Activated naive CD8-positive, alpha-beta T cell treated with anti-CD3 and anti-CD28 coated beads for 36 hours (primary cell): ENCODE measurements around the gene LATS1. TPM values are rescaled to one million over a fixed set of nuclear protein-coding genes. Genes with fewer than 3 reads are reported as not detected.
A peak's percentile ranks its signal among the peaks of the same experiment; 100 is the strongest.
"Not testable (repeated sequence)": the region's sequence is repeated elsewhere in the genome, so short reads cannot be mapped to it uniquely, and the experiment has no call there.

Experiments
- DNase-seq: peaks from one replicate; pipeline ENCODE4 v3.0.0; 2021
- H3K27ac Mint-ChIP-seq: one replicate; pipeline ENCODE4 v1.8.0; 2022; ENCODE audit warnings: mild to moderate bottlenecking, moderate library complexity, mixed read lengths
- H3K27me3 Mint-ChIP-seq: one replicate; pipeline ENCODE4 v1.8.0; 2022; ENCODE audit warnings: mild to moderate bottlenecking, mixed read lengths
- H3K36me3 Mint-ChIP-seq: one replicate; pipeline ENCODE4 v1.8.0; 2021; ENCODE audit warnings: mild to moderate bottlenecking, mixed read lengths
- H3K4me1 Mint-ChIP-seq: one replicate; pipeline ENCODE4 v1.8.0; 2021; ENCODE audit warnings: mixed read lengths
- H3K4me3 Mint-ChIP-seq: one replicate; pipeline ENCODE4 v1.8.0; 2022; ENCODE audit warnings: mild to moderate bottlenecking, moderate library complexity, mixed read lengths
- H3K9me3 Mint-ChIP-seq: one replicate; pipeline ENCODE4 v1.8.0; 2022; ENCODE audit warnings: mixed read lengths
- total RNA-seq, 2 experiments: library from RNA; stranded (reverse); gene quantifications; one replicate each; pipeline ENCODE4 v1.2.3, GENCODE V29; 2021

The LATS1 gene
- total RNA-seq, 2 experiments from 2014 or later, result 19.7 to 21.6 TPM

DNA sequence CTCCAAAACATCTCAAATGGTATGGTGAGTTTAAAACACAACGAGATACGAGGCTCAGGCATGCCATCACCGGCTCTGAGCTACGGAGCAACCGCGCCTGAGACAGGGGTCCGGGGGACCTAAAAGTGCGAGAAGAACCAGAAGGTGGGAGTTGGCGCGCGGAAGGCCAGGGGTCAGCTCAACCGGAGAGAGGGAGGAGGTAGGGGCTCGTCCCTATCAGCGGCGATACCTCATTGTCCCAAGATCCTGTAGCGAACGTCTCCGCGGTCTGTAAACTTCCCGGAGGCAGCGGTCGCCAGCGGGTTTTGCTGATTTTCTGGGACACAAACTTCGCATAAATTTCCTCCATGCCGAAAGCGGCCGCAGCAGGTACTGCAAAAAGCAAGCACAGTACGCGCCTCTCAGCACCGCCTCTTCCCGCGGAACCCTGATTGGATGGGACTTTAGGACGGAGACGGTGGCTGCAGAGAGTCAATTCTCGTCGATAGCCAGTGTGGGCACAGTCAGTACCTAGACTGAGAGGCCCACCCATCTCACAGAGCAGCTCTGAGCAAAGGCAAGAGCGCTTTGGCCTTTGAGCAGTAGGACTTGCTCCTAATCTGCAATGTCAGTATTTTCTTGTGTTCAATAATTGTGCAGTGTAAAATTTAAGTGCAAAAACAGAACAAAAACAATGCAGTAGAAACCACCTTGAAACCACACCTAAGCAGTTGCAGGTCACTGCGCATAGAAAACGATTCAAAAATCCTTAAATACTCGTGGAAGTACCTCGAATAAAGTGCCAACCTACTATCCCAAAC is 28.4 kb upstream of the LATS1 start, which contains the start of gene NUP43:
Gene NUP43, minus strand, starts transcription at position 383 of the 800 bp plus-strand sequence. Its CDS starts 34 bp downstream, at position 349.
- Mint-ChIP-seq H3K4me3 (peak within 1 kb of the TSS; percentile 94), H3K36me3 (peaks cover 10% of the 10 kb centered on the region), H3K27me3 (no peaks in the 10 kb centered on the region), H3K9me3 (no peaks in the 10 kb centered on the region), H3K4me1 (peaks cover 23% of the 10 kb centered on the region), H3K27ac (peak within 1 kb of the TSS; percentile 90)
- peak; percentile 92 for DNase-seq

DNA sequence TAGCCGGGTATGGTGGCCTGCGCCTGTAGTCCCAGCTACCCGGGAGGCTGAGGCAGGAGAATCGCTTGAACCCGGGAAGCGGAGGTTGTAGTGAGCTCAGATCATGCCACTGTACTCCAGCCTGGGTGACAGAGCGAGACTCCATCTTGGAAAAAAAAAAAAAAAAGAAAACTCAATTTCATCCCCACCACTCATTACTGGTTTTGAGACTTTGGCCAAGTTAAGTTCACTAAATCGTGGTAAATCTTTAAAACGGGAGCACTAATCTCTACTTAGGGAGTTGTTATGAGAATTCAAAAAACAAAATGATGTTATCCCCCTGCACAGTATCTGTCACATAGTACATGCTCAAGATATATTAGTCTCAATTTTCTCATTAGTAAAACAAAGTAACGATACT is 27.4 kb upstream of the LATS1 start:
- peaks cover 13% of the 10 kb centered on the region for H3K36me3 Mint-ChIP-seq
- DNase-seq, H3K27me3 Mint-ChIP-seq, H3K9me3 Mint-ChIP-seq: not testable (repeated sequence)
- H3K27ac Mint-ChIP-seq, result peak overlapping the region; percentile 90
- peak overlapping the region; percentile 94 for H3K4me3 Mint-ChIP-seq
- peaks cover 18% of the 10 kb centered on the region for H3K4me1 Mint-ChIP-seq

DNA sequence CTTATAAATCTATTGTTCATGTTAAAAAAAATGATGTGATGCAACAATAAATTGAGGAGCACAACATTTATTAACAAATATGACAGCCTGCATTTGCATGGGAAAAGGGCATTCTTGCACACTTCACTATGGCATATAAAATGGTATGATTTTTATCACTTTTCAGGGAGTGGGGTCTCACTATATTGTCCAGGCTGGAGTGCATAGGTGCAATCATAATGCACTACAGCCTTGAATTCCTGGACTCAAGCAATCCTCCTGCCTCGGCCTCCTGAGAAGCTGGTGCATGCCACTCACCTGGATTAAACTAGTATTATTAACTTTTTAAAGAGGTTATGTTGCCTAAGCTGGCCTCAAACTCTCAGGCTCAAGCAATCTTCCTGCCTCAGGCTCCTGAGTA is 17.0 kb upstream of the LATS1 start:
- H3K27me3 Mint-ChIP-seq, result no peaks in the 10 kb centered on the region
- no peak overlapping the region for H3K27ac Mint-ChIP-seq
- H3K4me1 Mint-ChIP-seq, result no peaks in the 10 kb centered on the region
- no peaks in the 10 kb centered on the region for H3K9me3 Mint-ChIP-seq
- no peak for DNase-seq
- H3K36me3 Mint-ChIP-seq, result peaks cover 13% of the 10 kb centered on the region
- H3K4me3 Mint-ChIP-seq, result no peak overlapping the region

DNA sequence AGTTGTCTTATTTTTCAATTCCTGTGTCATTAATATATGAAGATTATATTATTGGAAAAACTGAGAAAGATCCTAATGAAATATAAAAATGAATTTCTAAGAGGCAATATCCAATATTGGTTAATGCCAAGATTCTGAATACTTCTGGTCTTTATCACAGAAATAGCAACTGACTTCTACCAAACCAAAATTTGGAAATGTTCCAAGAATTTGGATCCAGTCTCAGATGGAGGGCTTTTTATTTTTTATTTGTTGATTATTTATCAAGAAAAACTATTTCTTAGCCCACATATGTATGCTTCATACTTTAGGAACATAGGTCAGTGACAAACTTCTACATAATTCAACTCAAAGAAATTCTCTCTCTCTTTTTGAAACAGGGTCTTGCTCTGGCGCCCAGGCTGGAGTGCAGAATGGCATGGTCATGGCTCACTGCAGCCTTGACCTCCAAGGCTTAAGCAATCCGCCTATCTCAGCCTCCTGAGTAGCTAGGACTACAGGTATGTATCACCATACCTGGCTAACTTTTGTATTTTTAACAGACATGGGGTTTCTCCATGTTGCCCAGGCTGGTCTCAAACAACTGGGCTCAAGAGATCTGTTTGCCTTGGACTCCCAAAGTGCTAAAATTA is 15.3 kb upstream of the LATS1 start:
- Mint-ChIP-seq H3K36me3 (peaks cover 6% of the 10 kb centered on the region), H3K27me3 (no peaks in the 10 kb centered on the region), H3K4me1 (peaks cover 6% of the 10 kb centered on the region), H3K9me3 (no peaks in the 10 kb centered on the region), H3K4me3 (no peak overlapping the region), H3K27ac (no peak overlapping the region)
- DNase-seq, result no peak

DNA sequence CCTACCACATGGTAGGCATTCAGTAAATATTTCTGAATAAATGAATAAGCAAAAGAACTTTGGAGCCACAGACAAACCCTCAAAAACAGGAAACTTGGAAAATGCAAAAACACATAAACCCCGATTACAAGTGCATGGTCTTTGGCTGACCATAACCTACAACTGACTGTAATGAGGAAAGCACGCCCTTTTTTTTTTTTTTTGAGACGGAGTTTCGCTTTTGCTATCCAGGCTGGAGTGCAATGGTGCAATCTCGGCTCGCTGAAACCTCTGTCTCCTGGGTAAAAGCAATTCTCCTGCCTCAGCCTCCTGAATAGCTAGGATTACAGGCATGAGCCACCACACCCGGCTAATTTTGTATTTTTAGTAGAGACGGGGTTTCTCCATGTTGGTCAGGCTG is 11.9 kb upstream of the LATS1 start:
- DNase-seq, result no peak
- peaks cover 9% of the 10 kb centered on the region for H3K36me3 Mint-ChIP-seq
- no peak overlapping the region for H3K27ac Mint-ChIP-seq
- H3K4me3 Mint-ChIP-seq, result no peak overlapping the region
- H3K9me3 Mint-ChIP-seq, result no peaks in the 10 kb centered on the region
- H3K27me3 Mint-ChIP-seq, result no peaks in the 10 kb centered on the region
- peaks cover 6% of the 10 kb centered on the region for H3K4me1 Mint-ChIP-seq

DNA sequence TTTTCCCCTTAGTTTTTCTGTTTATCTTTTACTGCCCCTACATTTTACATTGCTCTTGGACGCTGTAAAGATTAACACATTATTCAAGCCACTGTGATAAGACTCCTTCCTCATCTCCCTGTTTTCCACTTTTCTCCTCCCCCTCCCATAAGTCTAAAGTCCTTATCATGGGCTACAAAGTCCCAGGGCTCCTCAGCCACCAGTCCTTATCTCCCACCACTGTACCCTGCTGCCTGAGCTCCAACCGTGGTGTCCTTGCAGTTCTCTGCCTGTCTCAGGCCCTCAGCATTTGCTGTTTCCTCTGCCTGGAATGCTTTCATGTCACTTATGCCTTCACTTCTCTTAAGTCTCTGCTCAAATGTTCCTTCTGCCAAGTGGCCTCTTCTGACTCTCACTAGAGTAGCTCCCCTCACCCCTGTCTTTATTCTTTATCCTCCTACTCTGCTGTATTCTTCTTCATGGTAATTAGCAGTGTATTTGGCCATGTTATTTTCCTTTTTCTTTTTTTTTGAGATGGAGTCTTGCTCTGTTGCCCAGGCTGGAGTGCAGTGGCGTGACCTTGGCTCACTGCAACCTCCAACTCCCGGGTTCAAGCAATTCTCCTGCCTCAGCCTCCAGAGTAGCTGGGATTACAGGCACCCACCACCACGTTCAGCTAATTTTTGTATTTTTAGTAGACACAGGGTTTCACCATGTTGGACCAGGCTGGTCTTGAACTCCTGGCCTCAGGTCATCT is 10.8 kb upstream of the LATS1 start:
- no peak for DNase-seq
- Mint-ChIP-seq H3K27me3 (no peaks in the 10 kb centered on the region), H3K27ac (peak overlapping the region; percentile 40)

DNA sequence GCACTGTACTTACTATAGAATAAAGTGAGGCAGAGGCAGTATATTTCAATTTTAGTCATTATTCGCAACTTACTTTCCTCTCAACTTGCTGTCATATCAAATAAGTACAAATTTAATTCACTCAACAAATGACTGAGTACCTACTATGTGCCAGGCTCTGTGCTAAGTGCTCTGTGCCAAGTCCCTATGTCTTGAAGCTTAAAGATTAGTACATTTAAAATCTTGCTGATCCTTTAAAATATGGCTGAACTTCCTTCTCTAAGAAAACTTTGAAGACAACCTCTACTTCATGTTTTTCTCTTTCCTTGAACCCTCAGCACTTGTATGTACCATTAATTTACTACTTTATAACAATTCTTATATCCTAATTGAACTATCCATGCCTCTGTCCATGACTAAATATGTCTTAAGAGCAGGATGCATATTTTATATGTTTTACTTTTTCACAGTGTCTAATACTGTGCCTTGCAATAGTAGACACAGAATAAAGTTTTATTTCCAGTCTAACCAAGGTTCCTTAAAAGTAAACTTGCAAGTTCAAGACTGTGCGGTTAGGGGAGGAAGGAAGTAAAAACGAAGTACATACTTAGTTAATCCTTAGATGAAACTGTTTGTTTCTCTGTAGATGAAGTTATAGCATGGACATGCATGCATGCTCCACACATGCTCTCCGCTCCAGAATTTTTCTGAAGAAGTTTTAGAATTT is 10.0 kb upstream of the LATS1 start:
- Mint-ChIP-seq H3K27me3 (no peaks in the 10 kb centered on the region), H3K4me1 (peaks cover 7% of the 10 kb centered on the region), H3K36me3 (peaks cover 11% of the 10 kb centered on the region), H3K4me3 (no peak overlapping the region), H3K27ac (no peak overlapping the region), H3K9me3 (no peaks in the 10 kb centered on the region)
- no peak for DNase-seq

More for the DNA sequence above, 10.8 kb upstream of the LATS1 start:
- peaks cover 13% of the 10 kb centered on the region for H3K36me3 Mint-ChIP-seq
- no peaks in the 10 kb centered on the region for H3K9me3 Mint-ChIP-seq
- H3K4me3 Mint-ChIP-seq, result no peak overlapping the region
- peaks cover 7% of the 10 kb centered on the region for H3K4me1 Mint-ChIP-seq

DNA sequence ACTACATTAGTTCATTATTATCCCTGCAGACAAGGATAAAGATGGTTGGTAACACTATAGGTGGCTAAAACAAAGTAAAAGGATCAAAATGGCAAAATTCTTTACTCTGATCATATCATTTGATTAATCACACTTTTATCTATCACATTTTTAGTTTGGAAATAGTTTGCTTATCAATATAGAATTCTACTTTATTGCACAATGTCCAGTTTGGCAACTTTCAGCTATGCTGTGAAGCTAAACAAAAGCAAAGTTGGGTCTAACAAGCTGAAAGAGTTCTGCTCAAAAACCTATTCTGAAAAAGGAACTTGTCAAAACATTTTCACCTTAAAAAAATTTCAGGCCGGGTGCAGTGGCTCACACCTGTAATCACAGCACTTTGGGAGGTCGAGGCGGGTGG is 7.9 kb upstream of the LATS1 start:
- Mint-ChIP-seq H3K36me3 (peaks cover 13% of the 10 kb centered on the region), H3K27me3 (no peaks in the 10 kb centered on the region), H3K4me1 (peaks cover 7% of the 10 kb centered on the region), H3K4me3 (no peak overlapping the region), H3K9me3 (no peaks in the 10 kb centered on the region), H3K27ac (no peak overlapping the region)
- no peak for DNase-seq

DNA sequence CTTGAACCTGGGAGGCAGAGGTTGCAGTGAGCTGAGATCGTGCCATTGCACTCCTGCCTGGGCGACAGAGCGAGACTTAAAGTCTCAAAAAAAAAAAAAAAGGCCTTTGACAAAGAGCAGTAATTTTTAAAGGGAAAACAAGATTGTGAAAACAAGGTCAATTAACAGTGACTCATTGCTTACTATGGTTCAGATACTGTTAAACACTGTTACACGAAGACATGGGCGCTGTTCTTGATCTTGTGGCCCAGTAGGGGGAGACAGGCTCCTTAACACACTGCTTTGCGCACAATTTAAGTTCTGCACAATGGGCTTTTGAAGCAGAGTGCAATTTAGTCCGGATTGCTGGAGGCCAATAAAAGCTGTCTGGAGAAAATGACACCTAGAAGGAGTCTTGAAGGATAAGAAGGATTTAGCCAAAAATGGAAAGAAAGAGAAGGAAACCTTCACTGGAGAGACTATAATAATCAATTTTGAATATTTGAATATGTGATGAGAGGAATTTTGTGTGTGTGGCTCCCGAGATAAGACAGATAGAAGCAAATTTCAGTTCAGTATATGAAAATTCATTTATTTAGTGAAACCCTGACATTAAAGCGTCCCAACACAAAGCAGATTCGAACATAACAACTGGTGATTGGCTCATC is 6.0 kb upstream of the LATS1 start:
- Mint-ChIP-seq H3K36me3 (peaks cover 11% of the 10 kb centered on the region), H3K4me3 (no peak overlapping the region), H3K27ac (no peak overlapping the region), H3K4me1 (peaks cover 9% of the 10 kb centered on the region), H3K9me3 (no peaks in the 10 kb centered on the region), H3K27me3 (no peaks in the 10 kb centered on the region)
- peak; percentile 22 for DNase-seq

DNA sequence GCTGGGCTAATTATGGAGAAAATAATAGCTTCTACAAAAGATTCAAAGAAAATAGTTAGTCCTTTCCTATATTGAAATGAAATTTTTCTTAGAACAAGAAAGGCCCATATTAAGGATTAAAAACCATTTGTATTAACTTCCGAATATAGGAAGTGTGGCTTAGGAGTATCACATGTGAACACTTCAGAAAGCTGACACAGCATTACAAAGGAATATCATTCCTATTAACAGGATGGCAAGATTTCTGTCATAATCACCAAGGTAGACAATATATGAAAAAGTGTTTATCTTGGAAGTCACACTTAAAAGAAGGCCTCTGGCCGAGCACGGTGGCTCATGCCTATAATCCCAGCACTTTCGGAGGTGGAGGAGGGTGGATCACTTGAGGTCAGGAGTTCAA is 5.4 kb upstream of the LATS1 start:
- H3K9me3 Mint-ChIP-seq, result no peaks in the 10 kb centered on the region
- peaks cover 11% of the 10 kb centered on the region for H3K36me3 Mint-ChIP-seq
- H3K4me1 Mint-ChIP-seq, result peaks cover 6% of the 10 kb centered on the region
- no peak overlapping the region for H3K27ac Mint-ChIP-seq
- H3K4me3 Mint-ChIP-seq, result no peak overlapping the region
- DNase-seq, result no peak
- no peaks in the 10 kb centered on the region for H3K27me3 Mint-ChIP-seq

DNA sequence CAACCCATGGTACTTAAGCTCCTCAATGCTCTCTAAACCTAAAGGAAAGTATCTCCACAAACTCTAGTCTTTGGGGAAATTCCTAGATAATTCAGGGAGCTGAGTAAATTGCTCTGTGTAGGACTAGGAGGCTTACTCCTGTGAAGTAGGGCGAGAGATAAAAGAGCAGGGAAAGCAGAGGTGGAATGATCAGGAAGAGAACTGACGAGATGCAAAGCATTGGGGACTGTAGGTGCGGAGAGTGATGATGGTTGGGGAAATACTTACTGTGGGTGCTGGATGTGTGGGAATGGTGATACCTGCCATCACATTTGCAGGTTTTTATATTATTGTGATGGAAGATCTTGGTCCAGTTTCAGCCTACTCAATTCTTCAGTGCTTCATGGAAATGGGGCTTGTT is 1.6 kb upstream of the LATS1 start:
- Mint-ChIP-seq H3K36me3 (peaks cover 10% of the 10 kb centered on the region), H3K27me3 (no peaks in the 10 kb centered on the region), H3K27ac (no peak overlapping the region), H3K4me3 (no peak overlapping the region), H3K4me1 (peaks cover 23% of the 10 kb centered on the region), H3K9me3 (no peaks in the 10 kb centered on the region)
- DNase-seq, result no peak

DNA sequence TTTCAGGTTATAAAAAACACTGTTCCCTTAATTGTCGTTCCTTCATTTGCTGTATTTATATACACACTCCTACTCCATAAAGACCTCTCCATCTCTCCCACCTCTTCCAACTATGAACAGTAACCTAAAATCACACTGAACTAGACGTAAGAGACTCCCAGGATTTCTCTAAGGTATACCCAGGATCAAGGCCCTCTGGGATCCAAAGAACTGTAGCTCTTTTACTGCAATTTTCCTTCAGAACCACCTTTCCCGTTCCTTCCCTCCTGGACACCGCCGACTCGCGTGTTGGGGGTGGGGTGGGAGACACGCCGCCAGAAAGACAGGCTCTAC is 680 bp downstream of the LATS1 start:
- H3K27ac Mint-ChIP-seq, result peak overlapping the region; percentile 73
- no peak for DNase-seq
- peaks cover 9% of the 10 kb centered on the region for H3K36me3 Mint-ChIP-seq
- H3K9me3 Mint-ChIP-seq, result no peaks in the 10 kb centered on the region
- H3K4me1 Mint-ChIP-seq, result peaks cover 30% of the 10 kb centered on the region
- peak overlapping the region; percentile 88 for H3K4me3 Mint-ChIP-seq
- H3K27me3 Mint-ChIP-seq, result no peaks in the 10 kb centered on the region

DNA sequence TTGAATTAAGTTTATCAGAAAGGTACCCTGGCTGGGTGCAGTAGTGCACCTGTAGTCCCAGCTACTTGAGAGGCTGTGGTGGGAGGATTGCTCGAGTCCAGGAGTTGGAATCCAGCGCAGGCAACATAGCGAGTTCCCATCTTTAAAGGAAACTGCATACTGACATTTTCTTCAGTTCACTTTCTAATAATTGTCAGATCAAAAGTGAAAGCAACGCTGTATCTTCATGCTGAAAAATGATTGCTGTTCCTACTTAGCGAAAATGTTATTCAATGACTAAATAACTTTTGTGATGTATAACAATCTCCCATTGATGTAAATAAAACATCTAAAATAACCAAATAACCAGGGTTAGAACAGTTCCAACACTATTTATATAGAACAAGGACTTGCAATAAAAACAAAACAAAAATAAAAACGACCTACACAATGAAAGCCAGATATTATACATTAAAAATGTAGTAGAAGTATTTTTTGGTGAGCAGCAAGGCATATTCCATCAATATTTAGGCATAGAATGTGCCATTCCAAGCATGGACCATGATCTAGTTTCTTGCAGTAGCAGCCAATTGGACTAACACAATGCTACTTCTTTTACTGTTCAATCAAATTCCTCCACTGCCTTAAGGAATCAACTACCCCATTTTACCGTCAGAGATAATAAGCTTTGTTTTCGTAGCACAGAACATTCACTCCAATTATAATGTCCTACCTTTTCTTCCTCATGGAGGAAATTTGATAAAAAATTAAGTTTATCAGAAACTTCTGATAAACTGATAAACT is 1.5 kb downstream of the LATS1 start:
- Mint-ChIP-seq H3K27ac (peak overlapping the region; percentile 73), H3K27me3 (no peaks in the 10 kb centered on the region), H3K4me1 (peaks cover 34% of the 10 kb centered on the region), H3K9me3 (no peaks in the 10 kb centered on the region), H3K4me3 (peak overlapping the region; percentile 88), H3K36me3 (peaks cover 7% of the 10 kb centered on the region)
- DNase-seq, result no peak

DNA sequence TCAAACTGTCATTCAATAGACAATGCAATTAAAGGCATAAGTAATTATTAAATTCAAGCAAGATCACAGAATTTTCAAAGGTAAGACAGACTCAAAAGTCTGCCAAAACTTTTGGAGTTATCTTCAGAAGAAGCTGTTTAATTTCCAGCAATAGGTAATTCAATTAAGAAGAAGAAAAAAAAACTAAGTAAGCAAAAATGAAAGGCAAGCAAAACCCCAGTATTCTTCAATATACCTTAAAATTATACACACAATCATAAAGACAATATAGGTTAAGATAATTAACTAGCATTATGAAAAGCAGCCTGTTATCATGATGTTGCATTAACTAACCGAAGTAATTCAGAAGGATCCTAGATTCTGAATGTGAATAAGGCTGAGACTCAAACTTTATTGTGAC is 3.5 kb downstream of the LATS1 start:
- Mint-ChIP-seq H3K27ac (no peak overlapping the region), H3K4me1 (peaks cover 46% of the 10 kb centered on the region), H3K27me3 (no peaks in the 10 kb centered on the region), H3K4me3 (no peak overlapping the region), H3K36me3 (peaks cover 8% of the 10 kb centered on the region), H3K9me3 (no peaks in the 10 kb centered on the region)
- no peak for DNase-seq
